ENCODE data around the gene ST3GAL2.
"Not testable (repeated sequence)": the region's sequence is repeated elsewhere in the genome, so short reads cannot be mapped to it uniquely, and the experiment has no call there.

Gene ST3GAL2

GRCh38 chr16:70332728-70333127, 106.2 kb downstream of the ST3GAL2 start:
- DNase-seq (ENCODE audit: low read depth in 2 of 2) = not testable (repeated sequence)

- no peak for DNase-seq (ENCODE audit: low read depth in 2 of 2)
Measured at GRCh38 chr16:70331588-70332358, 107.1 kb downstream of the ST3GAL2 start.

GRCh38 chr16:70331091-70331490, 107.8 kb downstream of the ST3GAL2 start:
- DNase-seq (ENCODE audit: low read depth in 2 of 2) = no peak
